Left lobe of liver (tissue), 2 donors: Measurements from ENCODE around the gene PCAT6. TPM values are rescaled to one million over a fixed set of nuclear protein-coding genes. Genes with fewer than 3 reads are reported as not detected.

Source experiments
- ATAC-seq: fragments of 200-7000 bp; cut with Tn5 transposase; one replicate; pipeline ENCODE4 v1.9.1; 2020; ENCODE audit warnings: mild to moderate bottlenecking, moderate library complexity
- DNase-seq: peaks from one replicate; pipeline ENCODE4 v3.0.0-alpha.2; 2020; ENCODE audit warnings: low spot score
- total RNA-seq: library from RNA; stranded (reverse); gene quantifications from one replicate; pipeline ENCODE4 v1.2.1, GENCODE V29; 2021
- donor health status: DM: no; HTN: no; CAD: no; lungs with moderate emphysema.
- donor health status: DM: no; HTN: yes; CAD: no.

The PCAT6 gene
- total RNA-seq, 1 donor from 2014 or later: 0.65 TPM

GRCh38 chr1:202844259-202844658 lies 33.5 kb downstream of the PCAT6 start:
- ATAC-seq (no peak), DNase-seq (no peak)

GRCh38 chr1:202844935-202845334 lies 34.2 kb downstream of the PCAT6 start:
- ATAC-seq (no peak), DNase-seq (no peak)

DNA sequence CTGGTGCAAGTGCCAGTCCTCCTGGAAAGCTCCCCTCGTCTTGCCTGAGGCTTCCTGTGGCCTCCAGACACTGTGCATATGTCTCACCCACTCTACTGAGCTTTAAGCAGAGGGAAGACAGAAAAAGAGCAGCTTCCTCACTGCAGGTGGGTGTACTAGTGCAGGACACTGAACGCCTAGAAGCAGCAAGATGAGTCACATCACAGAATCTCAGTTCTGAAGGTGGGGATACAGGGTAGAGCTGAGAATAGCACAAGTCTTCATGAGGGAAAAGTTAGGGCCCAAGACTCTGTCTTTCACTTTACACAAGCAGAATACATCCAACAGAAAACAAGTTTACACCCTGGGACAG lies 37.4 kb downstream of the PCAT6 start:
- DNase-seq (no peak), ATAC-seq (peak; percentile 16)

- ATAC-seq: no peak
- no peak for DNase-seq
Observed at GRCh38 chr1:202850593-202851362, 40.0 kb downstream of the PCAT6 start.

DNA sequence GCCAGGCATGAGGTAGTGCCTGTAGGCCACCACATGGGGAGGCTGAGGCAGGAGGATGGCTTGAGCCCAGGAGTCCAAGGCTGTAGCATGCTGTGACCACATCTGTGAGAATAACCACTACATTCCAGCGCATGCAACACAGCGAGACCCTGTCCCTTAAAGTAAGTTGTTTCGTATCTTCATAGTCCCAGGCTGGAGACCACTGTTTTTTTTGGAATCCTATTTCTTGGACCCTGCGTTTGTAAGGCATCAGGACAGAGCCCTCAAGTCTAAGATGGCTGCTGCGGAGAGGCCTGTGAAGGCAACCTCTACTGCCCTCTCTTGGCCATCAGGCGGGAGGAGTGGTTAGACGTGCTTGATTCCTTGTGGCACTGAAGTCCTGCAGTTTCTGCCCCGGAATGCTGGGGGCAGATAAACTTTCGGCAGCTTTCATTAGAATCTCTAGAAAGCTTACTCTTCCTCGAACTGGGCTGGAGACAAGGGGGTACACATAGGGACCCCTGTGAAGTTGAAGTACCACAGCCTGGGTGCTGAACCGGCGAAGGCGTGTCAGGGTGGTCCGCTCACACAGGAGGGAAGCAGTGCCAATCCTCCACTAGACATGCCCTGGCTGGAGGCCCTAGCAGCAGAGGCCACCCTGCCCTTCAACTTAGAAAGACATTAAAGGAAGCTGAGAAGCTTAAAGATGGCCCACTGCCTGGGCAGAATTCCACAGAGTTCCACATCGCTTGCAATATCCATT lies 41.6 kb downstream of the PCAT6 start:
- no peak for ATAC-seq
- DNase-seq: no peak

- no peak for DNase-seq
- no peak for ATAC-seq
Observed at GRCh38 chr1:202854787-202855186, 44.0 kb downstream of the PCAT6 start.

- DNase-seq (no peak), ATAC-seq (no peak)
Observed at GRCh38 chr1:202856014-202856413, 45.3 kb downstream of the PCAT6 start.

DNA sequence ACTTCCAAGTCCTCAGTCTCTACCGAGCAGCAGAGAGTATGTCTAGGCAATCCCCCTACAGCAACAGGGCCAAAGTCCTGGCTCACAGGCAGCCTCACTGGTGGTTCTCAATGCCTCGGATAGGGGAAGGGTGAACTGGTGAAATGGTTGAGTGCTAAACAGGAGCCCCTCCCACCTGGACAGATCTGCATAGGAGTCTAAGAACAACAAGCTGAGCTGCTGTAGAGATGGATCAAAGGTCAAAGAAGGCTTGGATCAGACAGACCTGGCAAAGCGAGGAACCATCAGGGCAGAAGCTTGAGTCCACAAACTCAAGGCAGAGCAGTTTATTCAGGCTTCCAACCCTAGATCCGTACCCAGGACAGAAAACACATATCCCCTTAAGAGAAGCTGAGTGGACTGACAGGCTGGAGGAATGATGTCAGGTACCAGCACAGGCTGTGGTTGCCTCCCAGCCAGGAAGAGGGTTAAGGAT lies 46.4 kb downstream of the PCAT6 start:
- no peak for DNase-seq
- ATAC-seq: peak; percentile 25

DNA sequence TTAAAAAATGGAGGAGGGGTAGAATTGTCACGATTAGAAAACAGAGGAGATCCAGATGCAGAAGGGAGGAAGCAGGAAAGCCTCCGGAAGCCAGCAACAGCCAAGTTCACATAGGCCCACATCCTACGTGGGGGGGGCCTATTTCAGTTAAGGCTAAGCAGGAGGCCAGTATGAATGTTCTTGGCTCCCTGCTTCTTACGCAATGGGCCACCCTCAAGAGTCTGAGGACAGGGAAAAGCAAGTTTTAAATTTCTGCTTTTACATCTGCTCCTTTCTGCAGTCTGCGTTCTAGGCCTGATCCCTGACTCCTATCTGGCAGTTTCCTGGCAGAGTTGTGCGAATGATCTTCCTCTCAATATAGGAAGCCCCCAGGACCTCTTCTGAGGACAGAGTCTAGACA lies 47.6 kb downstream of the PCAT6 start:
- DNase-seq (no peak), ATAC-seq (no peak)

GRCh38 chr1:202858789-202859414 lies 48.1 kb downstream of the PCAT6 start:
- ATAC-seq: no peak

DNA sequence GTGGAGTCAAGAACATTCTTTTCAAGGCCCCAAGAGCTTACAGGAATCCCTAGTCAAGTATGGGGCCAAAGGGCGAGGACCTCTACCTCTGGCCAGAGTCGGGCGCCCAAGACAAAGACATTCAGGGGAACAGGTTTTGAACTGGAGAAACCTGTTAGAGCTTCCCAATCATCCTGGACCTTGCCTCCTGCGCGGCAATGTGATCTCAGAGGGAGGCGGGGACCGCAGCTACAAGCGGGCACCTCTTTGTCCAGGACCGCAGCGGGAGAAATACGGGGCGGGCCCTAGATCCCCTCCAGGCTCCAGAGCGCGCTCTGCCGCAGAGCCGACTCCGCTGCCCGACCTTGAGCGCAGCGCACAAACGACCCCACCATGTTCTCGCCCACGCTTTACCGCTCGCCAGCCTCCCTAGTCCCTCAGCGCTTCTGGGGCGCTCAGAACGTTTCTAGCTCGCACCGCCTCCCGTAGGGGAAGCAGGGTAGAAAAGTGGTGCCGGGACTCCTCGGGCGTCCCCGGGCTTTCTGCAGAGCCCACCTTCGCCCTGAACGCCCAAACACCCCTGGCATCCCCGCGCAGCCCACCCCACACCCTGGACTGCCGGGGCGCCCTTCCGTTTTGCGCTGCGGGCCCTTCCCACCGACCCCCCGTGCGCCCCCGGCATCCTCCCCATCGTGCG lies 50.1 kb downstream of the PCAT6 start:
- DNase-seq (peak; percentile 91), ATAC-seq (peak; percentile 85)

More at GRCh38 chr1:202858789-202859414, 48.1 kb downstream of the PCAT6 start:
- DNase-seq: no peak

Other genes with a start within 250 kb of the PCAT6 start
- not detected for gene SYT2, start 100.5 kb upstream of the PCAT6 start, total RNA-seq
- gene KDM5B, start 2.5 kb upstream of the PCAT6 start, total RNA-seq: 17.1 TPM
- gene RABIF, start 78.2 kb downstream of the PCAT6 start, total RNA-seq: 4.6 TPM
- 12.3 TPM for gene KLHL12, start 116.3 kb downstream of the PCAT6 start, total RNA-seq
- 58.9 TPM for gene ADIPOR1, start 147.4 kb downstream of the PCAT6 start, total RNA-seq
- gene CYB5R1, start 156.3 kb downstream of the PCAT6 start, total RNA-seq: 34.7 TPM
- 30.1 TPM for gene TMEM183A, start 196.4 kb downstream of the PCAT6 start, total RNA-seq
- gene PPFIA4, start 215.5 kb downstream of the PCAT6 start, total RNA-seq: 0.78 TPM